Activated naive CD4-positive, alpha-beta T cell treated with anti-CD3 and anti-CD28 coated beads, Interleukin-2, amount 50 U/mL, for 72 hours (primary cell): ENCODE results near the gene OR4F6. TPM values are rescaled to one million over a fixed set of nuclear protein-coding genes. Genes with fewer than 3 reads are reported as not detected.

Experiments used
- ATAC-seq, 2 donors: fragments of 150-1000 bp; cut with Tn5 transposase; 2 replicates each; pipeline ENCODE4 v1.10.0; 2021; ENCODE audit warnings: mild to moderate bottlenecking in 2 of 2, moderate library complexity in 2 of 2
- DNase-seq, 2 donors: peaks; one replicate each; pipeline ENCODE4 v3.0.0; 2021 to 2022; ENCODE audit warnings: low spot score in 2 of 2
- H3K27ac Mint-ChIP-seq, 2 donors: one replicate each; pipeline ENCODE4 v1.8.0; 2022; ENCODE audit warnings: mild to moderate bottlenecking in 2 of 2, mixed read lengths in 2 of 2
- H3K36me3 Mint-ChIP-seq, 2 donors: one replicate each; pipeline ENCODE4 v1.8.0; 2022; ENCODE audit warnings: mixed read lengths in 2 of 2
- H3K9me3 Mint-ChIP-seq, 2 donors: one replicate each; pipeline ENCODE4 v1.8.0; 2022; ENCODE audit warnings: mixed read lengths in 2 of 2
- total RNA-seq, 2 donors: library from RNA; stranded (reverse); gene quantifications; one replicate each; pipeline ENCODE4 v1.2.3, GENCODE V29; 2022

The OR4F6 gene
- total RNA-seq, 2 donors from 2014 or later: not detected

DNA sequence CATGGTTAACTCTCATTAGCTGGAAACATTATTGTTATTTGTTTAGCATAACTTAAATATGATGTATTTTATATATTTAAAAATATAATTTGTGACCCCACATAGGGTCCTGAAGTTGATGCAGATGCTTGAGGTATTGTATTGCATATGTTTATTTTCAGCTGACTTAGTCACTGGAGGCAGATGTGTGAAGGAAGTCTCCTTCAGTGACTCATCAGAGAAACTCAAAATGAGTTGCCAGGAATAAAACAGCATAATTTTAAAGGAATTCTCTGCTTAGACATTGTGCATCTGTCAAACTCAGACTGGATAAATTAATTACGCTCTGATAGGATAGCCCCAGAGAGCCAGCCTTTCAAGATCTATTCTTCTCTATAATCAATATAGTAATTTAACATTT is 7.9 kb upstream of the OR4F6 start:
- H3K36me3 Mint-ChIP-seq: no peaks in the 10 kb centered on the region
- no peak for DNase-seq
- no peaks in the 10 kb centered on the region for H3K9me3 Mint-ChIP-seq
- no peak for ATAC-seq
- no peak overlapping the region for H3K27ac Mint-ChIP-seq

DNA sequence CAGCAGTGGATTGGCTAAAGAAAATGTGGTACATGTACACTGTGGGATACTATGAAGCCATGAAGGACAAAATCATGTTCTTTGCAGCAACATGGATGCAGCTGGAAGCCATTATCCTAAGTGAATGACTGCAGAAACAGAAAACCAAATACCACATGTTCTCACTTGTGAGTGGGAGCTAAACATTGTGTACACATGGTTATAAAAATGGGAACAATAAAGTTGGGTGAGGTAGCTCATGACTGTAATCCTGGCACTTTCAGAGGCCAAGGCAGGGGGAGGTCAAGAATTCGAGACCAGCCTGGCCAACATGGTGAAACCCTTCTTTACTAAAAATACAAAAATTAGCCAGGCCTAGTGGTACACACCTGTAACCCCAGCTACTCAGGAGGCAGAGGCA is 3.6 kb upstream of the OR4F6 start:
- DNase-seq (no peak), ATAC-seq (no peak)
- H3K27ac Mint-ChIP-seq: no peak overlapping the region
- H3K36me3 Mint-ChIP-seq: no peaks in the 10 kb centered on the region
- no peaks in the 10 kb centered on the region for H3K9me3 Mint-ChIP-seq

DNA sequence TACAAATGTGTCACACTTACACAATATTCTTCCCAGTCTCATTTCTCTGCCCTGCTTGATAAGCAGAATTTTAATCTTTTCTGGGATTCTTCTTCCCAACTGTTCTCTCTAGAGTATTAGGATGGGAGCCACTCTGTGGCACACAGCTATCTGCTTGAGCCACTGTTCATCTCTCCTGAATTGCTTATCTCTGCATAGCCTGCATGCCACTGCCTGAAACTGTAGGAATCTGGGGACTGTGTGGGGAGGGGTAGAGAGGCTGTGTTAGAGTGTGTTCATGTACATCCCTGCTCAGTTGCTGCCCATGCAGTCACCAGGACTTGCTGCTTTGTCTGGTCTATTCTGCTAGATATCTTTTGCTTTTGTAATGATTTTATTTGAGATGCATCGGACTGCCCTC is 2.3 kb upstream of the OR4F6 start:
- DNase-seq (no peak), ATAC-seq (no peak)
- no peaks in the 10 kb centered on the region for H3K36me3 Mint-ChIP-seq
- no peaks in the 10 kb centered on the region for H3K9me3 Mint-ChIP-seq
- no peak overlapping the region for H3K27ac Mint-ChIP-seq

DNA sequence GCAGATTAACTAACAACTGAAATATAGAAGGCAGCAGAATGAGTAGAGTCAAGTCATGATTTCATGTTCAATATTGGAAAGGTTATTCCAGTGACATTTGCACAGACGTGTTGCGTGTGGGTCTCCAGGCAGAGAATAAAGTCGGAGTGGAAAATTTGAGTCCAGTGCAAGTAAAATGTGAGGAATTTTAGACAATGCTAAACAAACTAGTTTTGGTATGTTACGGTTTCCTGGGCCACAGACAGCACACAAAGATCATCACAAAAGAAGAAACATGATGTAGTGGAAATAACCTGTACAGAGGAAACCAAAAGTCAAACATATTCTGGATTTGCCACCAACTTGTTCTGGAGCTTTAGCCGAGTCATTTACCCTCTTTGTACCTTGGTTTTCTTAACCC is 367 bp downstream of the OR4F6 start:
- ATAC-seq (no peak), DNase-seq (no peak)
- H3K36me3 Mint-ChIP-seq: no peaks in the 10 kb centered on the region
- no peak overlapping the region for H3K27ac Mint-ChIP-seq
- H3K9me3 Mint-ChIP-seq: no peaks in the 10 kb centered on the region

DNA sequence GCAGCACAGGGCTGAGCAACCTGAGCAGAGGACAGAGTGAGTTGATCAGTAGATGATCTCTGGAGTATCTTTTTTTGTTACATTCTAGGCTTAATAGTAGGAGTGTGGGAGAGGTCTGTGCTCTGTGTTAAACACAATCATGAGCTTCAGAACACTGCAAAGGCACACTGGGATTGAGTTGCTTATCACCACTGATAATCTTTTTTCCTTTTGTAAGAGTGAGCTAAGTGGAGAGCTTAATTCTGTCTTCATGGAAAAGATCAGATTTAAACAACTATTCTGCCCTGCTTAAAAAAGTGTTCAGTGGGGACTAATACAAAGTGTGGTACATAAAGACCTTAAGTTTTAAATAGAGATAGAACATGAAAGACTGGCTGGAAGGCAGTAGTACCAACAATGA is 1.1 kb downstream of the OR4F6 start:
- DNase-seq (no peak), ATAC-seq (no peak)
- no peaks in the 10 kb centered on the region for H3K36me3 Mint-ChIP-seq
- no peaks in the 10 kb centered on the region for H3K9me3 Mint-ChIP-seq
- no peak overlapping the region for H3K27ac Mint-ChIP-seq

DNA sequence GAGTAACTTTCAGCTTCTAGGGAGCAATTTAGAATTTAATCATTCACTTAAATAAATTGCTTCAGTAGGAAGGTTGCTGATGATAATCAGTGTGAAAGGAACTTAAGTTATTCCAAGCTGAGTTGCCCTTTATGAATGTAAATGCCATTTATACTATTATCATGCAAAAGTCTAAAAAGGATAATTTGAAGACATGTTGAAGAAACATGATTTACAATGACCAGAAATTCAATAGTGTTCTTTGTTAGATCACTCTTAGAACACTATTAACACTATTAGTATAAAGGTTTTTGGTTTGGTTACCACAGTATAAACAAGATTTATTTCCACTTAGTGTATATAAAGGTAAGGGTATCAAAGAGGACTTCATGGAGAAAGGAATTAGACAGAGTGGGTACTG is 1.6 kb downstream of the OR4F6 start:
- no peaks in the 10 kb centered on the region for H3K9me3 Mint-ChIP-seq
- no peak for ATAC-seq
- DNase-seq: no peak

DNA sequence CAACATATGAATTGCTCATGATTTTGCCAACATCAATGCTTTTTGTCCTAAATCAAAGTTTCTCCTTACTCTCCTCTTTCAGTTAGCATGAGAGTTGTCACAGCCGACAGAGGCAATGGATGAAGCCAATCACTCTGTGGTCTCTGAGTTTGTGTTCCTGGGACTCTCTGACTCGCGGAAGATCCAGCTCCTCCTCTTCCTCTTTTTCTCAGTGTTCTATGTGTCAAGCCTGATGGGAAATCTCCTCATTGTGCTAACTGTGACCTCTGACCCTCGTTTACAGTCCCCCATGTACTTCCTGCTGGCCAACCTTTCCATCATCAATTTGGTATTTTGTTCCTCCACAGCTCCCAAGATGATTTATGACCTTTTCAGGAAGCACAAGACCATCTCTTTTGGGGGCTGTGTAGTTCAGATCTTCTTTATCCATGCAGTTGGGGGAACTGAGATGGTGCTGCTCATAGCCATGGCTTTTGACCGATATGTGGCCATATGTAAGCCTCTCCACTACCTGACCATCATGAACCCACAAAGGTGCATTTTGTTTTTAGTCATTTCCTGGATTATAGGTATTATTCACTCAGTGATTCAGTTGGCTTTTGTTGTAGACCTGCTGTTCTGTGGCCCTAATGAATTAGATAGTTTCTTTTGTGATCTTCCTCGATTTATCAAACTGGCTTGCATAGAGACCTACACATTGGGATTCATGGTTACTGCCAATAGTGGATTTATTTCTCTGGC is 2.5 kb downstream of the OR4F6 start:
- no peak for DNase-seq
- peaks cover 0 to 2% of the 10 kb centered on the region in 2 donors for H3K9me3 Mint-ChIP-seq
- no peak for ATAC-seq
- H3K27ac Mint-ChIP-seq: no peak overlapping the region
- no peaks in the 10 kb centered on the region for H3K36me3 Mint-ChIP-seq

More for the DNA sequence above, 1.6 kb downstream of the OR4F6 start:
- Mint-ChIP-seq H3K27ac (no peak overlapping the region), H3K36me3 (no peaks in the 10 kb centered on the region)

DNA sequence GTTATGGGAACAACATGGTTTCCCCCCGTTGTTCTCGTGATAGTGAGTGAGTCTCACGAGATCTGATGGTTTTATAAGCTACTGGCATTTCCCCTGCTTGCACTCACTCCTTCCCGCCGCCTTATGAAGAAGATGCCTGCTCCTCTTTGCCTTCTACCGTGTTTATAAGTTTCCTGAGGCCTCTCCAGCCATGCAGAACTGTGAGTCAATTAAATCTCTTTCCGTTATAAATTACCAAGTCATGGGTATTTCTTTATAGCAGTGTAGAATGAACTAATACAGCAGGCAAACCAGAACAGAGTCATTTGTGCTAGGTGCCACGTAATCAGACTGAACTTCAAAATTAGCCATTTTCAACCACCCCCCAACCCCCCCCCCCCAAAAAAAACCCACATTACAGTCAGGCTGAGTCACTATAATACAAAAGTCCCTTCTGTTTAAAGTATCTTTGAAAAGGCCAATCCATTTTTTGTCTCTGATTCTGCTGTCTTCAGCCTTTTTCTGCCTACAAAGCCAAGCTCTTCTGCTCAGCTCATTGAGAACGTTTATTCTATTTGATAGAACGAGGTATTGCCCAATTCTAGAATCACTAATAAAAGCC is 4.1 kb downstream of the OR4F6 start:
- H3K9me3 Mint-ChIP-seq: peaks cover 0 to 4% of the 10 kb centered on the region in 2 donors
- H3K27ac Mint-ChIP-seq: no peak overlapping the region
- DNase-seq (no peak), ATAC-seq (no peak)
- no peaks in the 10 kb centered on the region for H3K36me3 Mint-ChIP-seq

DNA sequence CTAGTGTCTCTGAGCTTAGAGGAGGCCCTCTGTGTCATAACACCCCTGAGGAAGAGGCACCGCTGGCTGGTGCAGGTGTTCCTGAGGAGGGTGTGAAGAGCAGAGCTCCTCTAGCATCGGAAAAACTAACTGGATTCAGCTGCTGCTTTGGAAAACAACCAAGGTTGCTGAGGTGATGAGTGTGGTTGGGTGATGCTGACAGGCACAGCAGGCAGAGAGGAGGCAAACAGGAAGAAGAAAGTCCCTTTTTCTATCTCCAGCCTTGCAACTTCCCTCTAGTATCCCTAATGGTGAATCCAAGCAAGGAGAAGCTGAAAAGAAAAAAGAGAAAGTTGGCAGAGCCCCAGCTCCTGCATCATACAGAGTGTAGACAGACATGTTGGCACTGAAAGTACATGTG is 4.9 kb downstream of the OR4F6 start:
- no peak for DNase-seq
- no peak for ATAC-seq
- H3K27ac Mint-ChIP-seq: no peak overlapping the region
- no peaks in the 10 kb centered on the region for H3K36me3 Mint-ChIP-seq
- peaks cover 0 to 4% of the 10 kb centered on the region in 2 donors for H3K9me3 Mint-ChIP-seq

DNA sequence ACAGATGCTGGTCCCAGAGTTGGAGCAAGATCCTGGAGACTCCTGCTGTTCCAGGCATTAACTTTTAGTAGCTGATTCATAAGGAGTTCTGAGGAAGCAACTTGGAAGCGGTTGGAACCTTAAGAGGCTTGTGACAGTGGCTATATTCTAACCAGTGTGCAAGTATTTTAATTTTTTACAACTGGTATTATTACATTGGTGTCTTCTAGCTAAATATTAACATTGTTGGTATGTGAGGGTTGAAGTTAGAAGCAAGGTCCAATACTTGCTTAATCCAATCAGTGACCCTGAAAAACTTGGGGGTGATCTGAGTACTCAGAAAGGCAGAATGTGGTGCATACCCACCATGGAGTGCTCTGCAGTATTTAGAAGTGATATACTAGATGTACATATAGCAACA is 7.1 kb downstream of the OR4F6 start:
- H3K9me3 Mint-ChIP-seq: peaks cover 0 to 4% of the 10 kb centered on the region in 2 donors
- no peaks in the 10 kb centered on the region for H3K36me3 Mint-ChIP-seq
- DNase-seq (no peak), ATAC-seq (no peak)
- H3K27ac Mint-ChIP-seq: no peak overlapping the region

DNA sequence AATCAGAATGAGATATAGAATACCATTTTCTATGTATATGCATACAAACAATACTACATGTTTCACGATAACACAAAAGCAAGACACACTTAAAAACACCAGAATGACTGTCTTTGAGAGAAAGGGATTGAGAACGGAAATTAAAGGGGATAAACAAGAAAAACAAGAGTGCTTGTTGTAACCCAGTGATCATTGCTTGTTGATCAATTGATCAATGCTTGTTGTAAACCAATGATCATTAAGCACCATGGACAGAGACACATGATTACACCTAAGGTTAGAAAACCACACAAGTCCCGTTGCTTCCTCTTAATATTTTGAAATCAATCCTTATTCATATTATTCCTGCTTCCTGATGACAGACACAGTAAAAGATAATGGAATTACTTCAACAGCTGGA is 7.6 kb downstream of the OR4F6 start:
- Mint-ChIP-seq H3K36me3 (no peaks in the 10 kb centered on the region), H3K9me3 (peaks cover 0 to 4% of the 10 kb centered on the region in 2 donors), H3K27ac (no peak overlapping the region)
- ATAC-seq (no peak), DNase-seq (no peak)

DNA sequence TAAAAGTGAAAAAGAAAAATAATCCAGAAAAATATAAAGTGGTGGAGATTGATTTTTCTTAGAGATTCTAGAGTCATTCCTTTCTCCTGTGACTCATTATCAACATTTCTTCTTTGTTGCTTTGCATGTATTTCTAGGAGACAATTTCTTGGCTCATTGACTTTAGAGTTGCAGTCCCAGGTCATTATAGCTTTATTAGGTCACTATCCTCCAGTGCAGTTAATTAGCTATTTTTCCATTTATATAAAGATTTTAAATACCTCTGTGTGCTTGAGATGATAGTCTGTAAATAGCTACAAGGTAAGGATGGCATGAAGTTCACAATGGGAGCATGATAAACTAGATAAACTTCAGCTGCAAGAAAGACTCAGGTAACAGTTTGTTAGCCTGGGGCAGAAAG is 8.6 kb downstream of the OR4F6 start, which contains the start of gene OR4F15:
Gene OR4F15 (plus strand): TSS at position 301 of the 400 bp plus-strand sequence. CDS start 5,985 bp downstream, outside the sequence.
- Mint-ChIP-seq H3K9me3 (peaks cover 0 to 4% of the 10 kb centered on the region in 2 donors), H3K27ac (no peak within 1 kb of the TSS), H3K36me3 (no peaks in the 10 kb centered on the region)
- ATAC-seq (no peak), DNase-seq (no peak)

DNA sequence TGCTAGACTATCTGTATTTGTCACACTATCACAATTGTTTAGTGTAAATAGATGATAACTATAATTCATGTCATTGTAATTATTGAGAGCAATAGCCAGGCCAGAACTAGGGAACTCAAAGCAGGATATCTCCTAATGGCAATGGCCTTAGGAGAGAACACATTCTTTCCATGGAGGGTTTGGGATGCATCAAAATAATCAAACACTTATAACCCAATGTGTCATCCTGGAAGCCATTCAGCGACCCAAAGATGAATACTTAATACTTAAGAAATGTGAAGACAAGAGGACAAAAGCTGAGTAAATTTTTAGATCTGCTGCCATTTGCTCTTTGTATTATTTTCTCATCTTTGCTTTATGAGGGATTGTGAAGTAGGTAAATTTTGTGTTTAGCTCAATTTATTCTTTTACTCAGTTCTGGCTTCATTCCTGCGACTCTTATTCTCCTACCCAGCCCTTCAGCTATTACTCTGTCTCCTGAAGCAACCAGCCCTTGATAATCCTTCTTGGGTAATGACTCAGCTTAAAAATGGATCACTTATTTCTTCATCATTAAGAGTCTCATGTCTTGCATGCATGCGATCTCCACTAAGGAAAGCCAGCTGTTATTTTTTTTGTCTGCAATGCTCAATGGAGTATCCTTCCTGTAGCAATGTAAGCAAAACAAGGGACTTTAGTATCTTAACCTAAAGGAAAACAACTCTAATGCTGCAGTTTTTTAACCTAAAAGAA is 10.7 kb downstream of the OR4F6 start:
- H3K36me3 Mint-ChIP-seq: no peaks in the 10 kb centered on the region
- ATAC-seq: no peak

DNA sequence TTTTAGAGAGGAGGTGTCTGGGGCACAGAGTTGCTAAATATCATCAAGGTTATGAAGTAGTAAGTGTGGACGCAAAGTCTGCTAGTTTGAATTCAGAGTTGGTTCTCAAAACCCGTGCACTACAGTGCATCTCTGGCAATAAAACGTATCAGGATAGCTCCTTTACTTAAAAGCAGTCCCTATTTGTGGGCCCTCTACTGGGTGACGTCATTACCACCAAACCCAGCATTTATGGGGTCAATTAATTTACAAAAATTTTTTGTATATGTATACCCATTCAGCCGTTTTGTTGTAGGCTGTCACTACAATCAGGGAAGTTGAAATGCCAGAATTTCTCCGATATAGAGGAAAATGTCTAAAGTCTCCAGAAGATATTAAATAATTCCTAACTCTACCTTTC is 17.5 kb downstream of the OR4F6 start:
- H3K27ac Mint-ChIP-seq: no peak overlapping the region
- ATAC-seq (no peak), DNase-seq (no peak)
- H3K9me3 Mint-ChIP-seq: no peaks in the 10 kb centered on the region
- H3K36me3 Mint-ChIP-seq: no peaks in the 10 kb centered on the region

More for the DNA sequence above, 10.7 kb downstream of the OR4F6 start:
- Mint-ChIP-seq H3K9me3 (peaks cover 0 to 4% of the 10 kb centered on the region in 2 donors), H3K27ac (no peak overlapping the region)
- no peak for DNase-seq

DNA sequence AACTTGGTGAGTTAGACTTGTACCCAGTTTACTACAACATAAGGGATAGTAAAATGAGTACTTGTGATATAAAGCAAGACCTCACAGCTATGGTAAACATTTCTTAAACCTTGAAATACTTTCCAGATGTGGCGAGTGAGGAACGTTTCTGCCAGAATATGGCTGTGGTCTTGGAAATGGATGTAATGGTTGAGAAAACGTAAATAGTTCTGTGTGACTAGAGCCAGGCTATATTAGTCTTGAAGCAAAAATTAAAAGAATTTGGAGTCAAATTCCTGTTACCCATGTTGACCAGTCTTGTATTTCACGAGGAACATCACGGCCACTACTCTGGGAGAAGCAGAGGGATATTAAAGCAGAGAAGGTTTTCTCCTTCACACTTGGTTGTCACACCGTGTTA is 23.9 kb downstream of the OR4F6 start:
- ATAC-seq: no peak
- no peak for DNase-seq
- no peaks in the 10 kb centered on the region for H3K9me3 Mint-ChIP-seq
- no peak overlapping the region for H3K27ac Mint-ChIP-seq
- no peaks in the 10 kb centered on the region for H3K36me3 Mint-ChIP-seq

DNA sequence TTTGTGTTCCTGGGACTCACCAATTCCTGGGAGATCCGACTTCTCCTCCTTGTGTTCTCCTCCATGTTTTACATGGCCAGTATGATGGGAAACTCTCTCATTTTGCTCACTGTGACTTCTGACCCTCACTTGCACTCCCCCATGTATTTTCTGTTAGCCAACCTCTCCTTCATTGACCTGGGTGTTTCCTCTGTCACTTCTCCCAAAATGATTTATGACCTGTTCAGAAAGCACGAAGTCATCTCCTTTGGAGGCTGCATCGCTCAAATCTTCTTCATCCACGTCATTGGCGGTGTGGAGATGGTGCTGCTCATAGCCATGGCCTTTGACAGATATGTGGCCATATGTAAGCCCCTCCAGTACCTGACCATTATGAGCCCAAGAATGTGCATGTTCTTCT is 25.5 kb downstream of the OR4F6 start:
- Mint-ChIP-seq H3K36me3 (no peaks in the 10 kb centered on the region), H3K27ac (no peak overlapping the region), H3K9me3 (no peaks in the 10 kb centered on the region)
- ATAC-seq (no peak), DNase-seq (no peak)

DNA sequence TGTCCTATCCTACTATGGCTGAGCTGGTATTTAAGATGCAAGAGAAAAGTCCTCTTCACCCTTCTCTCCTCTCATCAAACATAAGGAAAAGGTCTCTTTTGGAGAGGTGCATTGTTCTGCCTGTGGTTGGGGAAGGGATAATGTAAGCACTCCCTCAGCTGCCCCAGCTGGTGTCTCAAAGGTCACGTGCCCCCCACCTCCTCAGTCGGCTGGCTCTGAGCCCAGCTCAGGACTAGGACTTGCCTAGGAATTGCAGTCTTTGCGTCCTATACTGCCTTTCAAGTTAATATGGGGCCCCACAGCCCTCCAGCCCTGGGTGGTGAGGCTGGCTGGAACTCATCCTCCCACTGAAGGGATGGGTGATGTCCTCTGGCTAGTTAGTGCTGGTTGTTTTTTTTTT is 38.3 kb downstream of the OR4F6 start:
- no peak for DNase-seq
- Mint-ChIP-seq H3K9me3 (no peaks in the 10 kb centered on the region), H3K36me3 (no peaks in the 10 kb centered on the region), H3K27ac (no peak overlapping the region)
- no peak for ATAC-seq
